Measurements from ENCODE around the gene TNK1.
"Not testable (repeated sequence)": the region's sequence is repeated elsewhere in the genome, so short reads cannot be mapped to it uniquely, and the experiment has no call there.

The TNK1 gene

DNA sequence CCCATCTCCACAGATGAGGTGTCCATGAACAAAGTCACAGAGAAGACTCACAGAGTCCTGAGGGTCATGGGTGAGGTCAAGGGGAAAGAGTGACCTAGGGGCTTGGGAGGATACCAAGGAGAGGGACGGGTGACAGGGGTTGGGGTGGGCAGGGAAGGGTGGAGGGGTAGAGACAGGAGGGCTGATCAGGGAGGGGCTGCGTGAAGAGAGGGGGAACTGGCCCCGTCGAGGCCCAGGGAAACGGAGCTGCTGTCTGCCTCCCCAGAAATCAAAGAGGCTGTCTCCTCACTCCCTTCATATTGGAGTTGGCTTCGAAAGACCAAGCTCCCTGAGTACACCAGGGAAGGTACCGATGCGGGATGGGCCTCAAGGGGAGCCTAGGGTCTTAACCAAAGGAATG is 25.3 kb upstream of the TNK1 start:
- no peak for DNase-seq

DNA sequence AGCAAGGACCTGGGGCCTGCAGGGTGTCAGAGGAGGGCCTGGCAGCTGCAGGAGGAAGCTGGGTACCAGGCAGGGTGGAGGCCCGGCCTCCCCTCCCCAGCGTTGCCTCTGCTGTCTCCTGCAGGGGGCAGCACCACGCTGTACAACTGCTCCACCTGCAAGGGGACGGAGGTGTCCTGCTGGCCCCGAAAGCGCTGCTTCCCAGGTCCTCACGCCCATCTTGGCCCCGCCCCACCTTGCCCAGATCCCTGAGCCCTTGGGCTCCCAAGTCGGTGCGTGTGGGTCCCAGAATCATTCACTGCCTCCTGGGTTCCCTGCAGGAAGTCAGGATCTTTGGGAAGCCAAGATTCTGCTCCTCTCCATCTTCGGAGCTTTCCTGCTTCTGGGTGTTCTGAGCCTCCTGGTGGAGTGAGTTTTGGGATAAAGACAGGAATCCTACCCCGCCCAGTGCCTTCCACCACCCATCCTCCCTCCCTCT is 24.8 kb upstream of the TNK1 start:
- peak; percentile 90 for DNase-seq

DNA sequence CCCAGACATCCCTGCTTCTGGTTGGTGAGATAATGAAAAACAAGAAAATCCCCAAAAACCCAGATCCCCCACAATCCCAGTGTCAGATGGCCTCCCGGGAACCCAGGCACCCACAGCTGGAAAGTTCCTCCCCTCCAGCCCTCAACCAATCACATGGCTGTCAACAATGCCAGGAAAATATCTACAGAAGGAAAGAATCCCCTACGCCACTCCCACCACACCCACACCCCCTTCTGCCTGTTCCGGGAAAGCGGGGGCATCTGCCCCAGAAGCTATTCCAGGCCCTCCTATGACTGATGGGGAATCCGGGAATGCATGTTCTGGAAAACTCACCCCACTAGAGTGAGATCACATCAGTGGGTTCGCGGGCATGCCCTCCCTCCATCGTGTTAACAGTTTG is 24.1 kb upstream of the TNK1 start:
- DNase-seq: no peak

DNA sequence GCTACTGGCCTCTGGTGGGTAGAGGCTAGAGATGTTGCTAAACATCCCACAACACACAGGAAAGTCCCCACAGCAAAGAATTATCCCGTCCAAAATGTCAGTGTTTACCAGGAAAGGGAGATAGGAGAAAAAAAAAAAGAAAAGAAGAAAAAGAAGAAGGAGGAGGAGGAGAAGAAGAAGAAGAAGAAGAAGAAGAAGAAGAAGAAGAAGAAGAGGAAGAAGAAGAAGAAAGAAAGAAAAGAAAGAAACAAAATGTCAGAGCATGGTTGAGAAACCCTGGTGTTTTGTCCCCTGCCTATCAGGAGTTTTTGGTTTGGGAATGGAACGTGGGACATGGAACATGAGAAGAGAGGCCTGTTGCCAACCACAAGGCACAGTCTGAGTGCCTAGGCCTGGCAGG is 23.5 kb upstream of the TNK1 start:
- no peak for DNase-seq

DNA sequence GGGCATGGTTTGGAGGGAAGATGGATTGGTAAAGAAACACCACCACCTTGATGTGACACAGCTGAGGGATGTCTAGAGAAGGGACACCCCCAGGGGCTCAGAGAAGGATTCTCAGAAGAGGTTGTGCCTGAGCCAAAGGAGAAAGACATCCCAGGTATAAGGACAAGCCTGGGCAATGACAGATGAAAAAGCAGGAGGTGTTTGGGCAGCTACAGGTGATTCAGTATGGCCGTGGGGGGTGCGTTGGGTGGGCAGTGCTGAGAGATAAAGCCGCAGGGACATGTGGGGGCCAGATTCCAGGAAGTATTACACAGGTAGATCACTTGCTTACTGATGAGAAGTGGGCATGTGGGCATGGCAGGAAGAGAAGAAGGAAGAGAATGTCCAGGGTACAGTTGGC is 19.0 kb upstream of the TNK1 start:
- no peak for DNase-seq

DNA sequence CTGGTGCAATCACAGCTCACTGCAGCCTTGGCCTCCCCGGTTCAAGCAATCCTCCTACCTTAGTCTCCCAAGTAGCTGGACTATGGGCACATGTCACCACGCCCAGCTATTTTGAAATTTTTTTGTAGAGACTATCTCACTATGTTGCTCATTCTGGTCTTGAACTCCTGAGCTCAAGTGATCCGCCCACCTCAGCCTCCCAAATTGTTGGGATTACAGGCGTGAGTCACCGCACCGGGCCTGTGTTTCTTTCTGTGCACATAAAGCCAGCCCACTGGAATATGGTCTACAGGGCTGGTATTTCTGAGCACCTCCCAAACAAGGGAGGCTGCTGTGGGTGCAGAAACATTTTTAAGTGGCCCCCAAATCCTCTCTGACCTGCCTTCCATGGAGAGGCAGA is 17.6 kb upstream of the TNK1 start:
- DNase-seq: no peak

DNA sequence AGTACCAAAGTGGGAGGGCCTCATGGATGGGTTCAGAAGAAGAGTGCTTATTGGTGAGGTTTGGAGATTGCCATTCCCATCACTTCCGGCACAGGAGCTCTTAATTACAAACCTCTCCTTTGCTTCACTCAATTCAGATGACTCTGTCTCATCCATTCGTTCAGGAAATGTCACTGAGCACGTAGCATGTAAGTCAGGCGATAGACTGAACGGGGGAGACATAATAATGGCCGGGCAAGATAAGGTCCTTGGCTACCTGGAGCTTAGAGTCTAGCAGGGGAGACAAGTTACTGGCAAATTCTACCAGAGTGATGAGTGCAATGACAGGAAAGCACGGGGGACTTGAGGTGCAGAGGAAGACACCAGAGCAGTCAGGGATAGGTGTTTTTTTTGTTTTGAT is 14.9 kb upstream of the TNK1 start:
- not testable (repeated sequence) for DNase-seq

DNA sequence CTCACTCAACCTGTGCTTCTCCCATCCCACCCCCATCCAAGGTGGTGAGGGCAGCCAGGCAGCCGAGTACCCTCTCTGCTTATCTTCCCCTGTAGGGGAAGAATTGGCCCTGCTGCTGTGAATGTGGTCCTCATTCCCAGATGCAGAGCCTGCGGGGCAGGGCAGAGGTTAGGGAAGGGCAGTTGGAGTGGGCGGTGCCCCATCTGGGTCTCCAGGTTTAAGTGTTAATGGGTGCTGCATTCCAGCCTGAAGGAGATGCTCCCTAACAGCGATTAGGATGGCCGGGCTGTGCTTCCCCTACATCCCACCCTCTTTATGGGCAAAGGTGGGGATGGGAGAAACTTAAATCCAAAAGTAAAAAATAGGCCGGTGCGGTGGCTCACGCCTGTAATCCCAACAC is 13.8 kb upstream of the TNK1 start:
- no peak for DNase-seq

DNA sequence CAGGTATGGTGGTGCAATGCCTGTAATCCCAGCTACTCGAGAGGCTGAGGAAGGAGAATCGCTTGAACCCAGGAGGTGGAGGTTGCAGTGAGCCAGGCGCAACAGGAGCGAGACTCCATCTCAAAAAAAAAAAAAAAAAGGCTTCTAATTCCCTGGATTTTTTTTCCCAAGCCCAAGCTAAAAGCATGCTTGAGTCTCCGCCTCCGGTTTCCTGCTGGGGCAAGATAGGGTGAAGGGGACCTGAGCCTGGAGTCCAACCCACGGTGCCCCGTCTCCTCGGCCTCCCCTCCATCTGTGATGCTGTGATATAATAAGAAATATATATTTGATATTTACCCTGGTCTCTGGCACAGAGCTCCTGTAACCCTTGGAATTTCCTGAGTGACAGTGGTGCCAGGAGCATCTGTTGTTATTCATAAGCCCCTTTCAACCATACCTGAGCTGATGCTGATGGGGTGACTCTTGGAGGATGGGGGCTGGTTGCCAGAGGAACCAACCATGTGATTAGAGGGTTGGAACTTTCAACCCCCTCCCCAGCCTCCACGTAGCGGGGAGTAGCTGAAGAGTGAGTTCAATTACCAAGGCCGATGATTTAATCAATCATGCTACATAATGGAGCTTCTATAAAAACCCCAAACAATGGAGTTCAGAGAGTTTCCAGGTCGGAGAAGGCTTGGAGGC is 12.8 kb upstream of the TNK1 start:
- no peak for DNase-seq

DNA sequence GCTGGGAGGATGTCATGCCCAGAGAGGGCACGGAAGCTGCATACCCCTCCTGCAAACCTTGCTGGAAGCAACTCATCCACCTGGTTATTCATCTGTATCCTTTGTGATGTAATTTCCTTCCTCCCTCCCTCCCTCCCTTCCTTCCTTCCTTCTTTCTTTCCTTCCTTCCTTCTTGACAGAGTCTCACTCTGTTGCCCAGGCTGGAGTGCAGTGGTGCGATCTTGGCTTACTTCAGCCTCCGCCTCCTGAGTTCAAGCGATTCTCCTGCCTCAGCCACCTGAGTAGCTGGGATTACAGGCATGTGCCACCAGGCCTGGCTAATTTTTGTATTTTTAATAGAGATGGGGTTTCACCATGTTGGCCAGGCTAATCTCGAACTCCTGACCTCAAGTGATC is 12.3 kb upstream of the TNK1 start:
- not testable (repeated sequence) for DNase-seq

DNA sequence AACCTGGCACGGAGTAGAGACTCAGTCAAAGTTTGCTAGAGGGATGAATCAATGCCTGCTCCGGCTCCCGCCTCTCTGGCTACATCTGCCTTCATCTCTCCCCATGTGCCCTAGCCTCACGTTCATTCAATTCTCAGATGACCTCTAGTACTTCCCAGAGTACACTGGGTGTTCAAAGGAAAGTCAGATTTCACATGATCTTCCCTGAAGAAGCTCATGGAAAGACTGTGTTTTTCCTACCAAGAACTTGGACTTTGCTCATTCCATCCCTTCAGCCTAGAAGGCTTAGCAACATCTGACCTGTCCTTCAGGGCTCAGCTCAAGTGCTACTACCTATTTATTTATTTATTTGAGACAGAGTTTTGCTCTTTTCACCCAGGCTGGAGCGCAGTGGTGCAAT is 11.1 kb upstream of the TNK1 start:
- DNase-seq: no peak

DNA sequence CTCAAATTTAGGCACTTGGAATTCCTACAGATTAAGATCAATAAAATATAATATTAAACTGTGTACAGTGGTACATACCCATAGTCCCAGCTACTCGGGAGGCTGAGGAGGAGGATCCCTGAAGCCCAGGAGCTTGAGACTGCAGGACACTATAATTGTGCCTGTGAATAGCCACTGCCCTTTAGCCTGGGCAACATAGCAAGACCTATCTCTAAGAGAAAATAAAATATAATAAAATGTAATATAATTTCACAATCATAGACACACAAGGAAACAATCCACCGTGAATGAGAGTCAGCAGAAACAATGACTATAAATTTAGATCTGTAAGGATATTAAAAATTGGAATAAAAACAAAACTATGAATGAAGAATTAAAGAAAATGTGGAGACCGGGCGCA is 10.0 kb upstream of the TNK1 start:
- DNase-seq: no peak

DNA sequence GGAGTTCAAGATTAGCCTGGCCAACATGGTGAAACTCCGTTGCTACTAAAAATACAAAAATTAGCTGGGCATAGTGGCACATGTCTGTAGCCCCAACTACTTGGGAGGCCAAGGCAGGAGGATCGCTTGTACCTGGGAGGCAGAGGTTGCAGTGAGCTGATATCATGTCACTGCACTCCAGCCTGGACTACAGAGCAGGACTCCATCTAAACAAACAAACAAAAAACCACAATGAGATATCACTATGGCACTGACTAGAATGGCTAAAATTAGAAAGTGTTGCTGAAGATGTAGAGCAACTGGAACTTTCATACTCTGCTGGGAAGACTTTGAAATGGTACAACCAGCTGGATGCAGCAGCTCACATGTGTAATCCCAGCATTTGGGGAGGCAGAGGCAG is 6.5 kb upstream of the TNK1 start:
- no peak for DNase-seq

DNA sequence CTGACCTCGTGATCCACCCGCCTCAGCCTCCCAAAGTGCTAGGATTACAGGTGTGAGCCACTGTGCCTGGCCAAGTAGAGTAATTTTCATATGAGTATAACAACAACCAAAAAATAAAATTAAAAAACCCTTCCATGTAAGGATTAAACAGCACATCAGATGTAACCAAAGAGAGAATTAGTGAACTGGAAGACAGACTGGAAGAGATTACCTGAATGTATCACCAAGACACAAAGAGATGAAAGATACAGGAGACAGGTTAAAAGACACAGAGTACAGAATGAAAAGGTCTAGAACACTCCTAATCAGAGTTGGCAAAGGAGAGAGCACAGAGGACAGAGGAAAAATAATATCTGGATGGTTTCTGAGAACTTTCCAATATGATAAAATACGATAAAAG is 1.8 kb upstream of the TNK1 start:
- no peak for DNase-seq

DNA sequence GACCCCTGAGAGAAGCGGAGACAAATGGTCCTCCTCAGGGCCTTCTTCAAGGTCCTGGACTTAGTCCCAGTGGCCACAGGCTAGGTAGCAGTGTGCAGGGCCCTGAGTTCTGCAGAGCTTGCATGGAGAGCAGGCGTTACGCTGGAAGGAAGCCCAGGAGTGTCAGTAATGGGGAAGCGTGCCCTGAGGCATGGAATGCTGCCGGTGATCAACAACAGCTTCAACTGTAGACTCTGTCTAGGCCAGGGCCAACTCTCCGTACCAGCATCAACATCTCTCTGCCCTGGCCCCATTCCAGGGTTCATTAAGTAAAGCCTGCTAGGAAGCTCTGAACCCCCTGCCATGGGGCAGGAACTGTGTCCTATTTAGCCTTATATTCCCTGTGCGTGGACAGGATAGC is 568 bp upstream of the TNK1 start:
- DNase-seq: no peak

DNA sequence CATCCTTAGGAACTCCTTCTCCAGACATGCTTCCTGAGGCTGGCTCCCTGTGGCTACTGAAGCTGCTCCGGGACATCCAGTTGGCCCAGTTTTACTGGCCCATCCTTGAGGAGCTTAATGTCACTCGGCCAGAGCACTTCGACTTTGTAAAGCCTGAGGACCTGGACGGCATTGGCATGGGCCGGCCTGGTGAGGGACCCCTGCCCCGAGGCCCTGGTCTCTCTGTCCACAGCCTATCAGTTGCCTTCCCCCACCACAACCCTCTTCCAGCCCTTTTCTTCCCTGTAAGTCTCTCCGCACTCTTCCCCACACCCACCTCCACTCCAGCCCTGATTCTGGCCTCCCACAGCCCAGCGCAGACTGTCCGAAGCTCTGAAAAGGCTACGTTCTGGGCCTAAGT is 2.0 kb downstream of the TNK1 start:
- no peak for DNase-seq

DNA sequence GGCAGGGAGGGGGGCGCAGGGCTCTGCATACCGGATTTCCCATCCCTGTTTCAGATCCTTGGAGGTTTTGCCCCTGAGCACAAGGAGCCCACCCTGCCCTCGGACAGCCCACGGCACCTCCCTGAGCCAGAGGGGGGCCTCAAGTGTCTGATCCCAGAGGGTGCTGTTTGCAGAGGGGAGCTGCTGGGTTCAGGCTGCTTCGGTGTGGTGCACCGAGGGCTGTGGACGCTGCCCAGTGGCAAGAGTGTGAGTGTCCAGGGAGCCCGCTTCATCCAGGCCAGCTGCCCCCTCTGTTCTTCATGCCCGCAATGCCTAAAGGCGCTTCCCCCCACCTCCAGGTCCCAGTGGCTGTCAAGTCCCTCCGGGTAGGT is 2.5 kb downstream of the TNK1 start:
- no peak for DNase-seq

DNA sequence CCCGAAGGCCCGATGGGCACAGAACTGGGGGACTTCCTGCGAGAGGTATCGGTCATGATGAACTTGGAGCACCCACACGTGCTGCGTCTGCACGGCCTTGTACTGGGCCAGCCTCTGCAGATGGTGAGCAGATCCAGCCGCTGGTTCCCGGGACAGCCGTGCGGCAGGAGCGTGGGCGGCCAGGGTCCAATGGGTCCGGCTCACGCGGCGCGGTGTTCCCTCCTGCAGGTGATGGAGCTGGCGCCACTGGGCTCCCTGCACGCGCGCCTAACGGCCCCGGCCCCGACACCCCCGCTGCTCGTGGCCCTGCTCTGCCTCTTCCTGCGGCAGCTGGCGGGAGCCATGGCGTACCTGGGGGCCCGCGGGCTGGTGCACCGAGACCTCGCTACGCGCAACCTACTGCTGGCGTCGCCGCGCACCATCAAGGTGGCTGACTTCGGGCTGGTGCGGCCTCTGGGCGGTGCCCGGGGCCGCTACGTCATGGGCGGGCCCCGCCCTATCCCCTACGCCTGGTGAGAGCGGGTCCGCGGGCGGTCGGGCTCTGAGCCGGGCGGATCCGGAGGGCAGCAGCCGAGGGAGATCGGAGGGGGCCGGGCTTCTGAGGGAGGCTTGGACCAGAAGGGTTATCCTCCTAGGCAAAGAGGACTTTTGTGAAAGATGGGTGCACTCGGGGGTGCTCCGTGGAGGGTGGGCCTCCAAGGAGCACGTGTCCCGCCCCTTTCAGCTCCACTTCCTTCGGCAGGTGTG is 3.0 kb downstream of the TNK1 start:
- no peak for DNase-seq

DNA sequence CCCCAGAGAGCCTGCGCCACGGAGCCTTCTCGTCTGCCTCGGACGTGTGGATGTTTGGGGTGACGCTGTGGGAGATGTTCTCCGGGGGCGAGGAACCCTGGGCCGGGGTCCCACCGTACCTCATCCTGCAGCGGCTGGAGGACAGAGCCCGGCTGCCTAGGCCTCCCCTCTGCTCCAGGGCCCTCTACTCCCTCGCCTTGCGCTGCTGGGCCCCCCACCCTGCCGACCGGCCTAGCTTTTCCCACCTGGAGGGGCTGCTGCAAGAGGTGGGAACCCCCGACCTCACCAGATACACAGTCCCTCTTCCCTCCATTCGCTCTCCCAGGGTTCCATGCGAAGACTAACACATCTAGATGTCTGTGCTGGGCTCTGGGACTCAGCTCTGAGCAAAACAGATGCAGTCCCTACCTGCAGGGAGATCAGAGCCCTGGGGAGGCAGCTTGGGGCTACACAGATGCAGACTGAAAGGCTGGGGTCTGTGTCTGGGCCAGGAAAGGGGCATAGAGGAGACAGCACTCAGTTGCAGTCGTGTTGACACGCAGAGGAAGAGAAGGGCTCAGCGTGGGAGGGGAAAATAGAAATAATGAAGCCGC is 3.7 kb downstream of the TNK1 start:
- DNase-seq: no peak

DNA sequence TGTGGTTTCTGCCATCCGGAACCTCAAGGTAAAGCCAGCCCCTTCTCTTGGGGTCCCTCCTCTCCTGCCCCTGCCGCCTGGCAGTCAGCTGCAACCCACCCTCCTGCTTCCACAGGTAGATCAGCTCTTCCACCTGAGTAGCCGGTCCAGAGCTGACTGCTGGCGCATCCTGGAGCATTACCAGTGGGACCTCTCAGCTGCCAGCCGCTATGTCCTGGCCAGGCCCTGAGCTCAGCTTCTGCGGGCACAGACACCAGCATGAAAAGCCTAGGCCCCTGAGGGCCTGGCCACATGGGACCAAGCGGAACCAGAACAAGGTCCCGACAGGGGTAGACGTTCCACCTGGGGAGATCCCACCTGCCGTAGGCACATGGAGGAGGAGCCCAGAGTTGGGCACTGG is 8.0 kb downstream of the TNK1 start:
- no peak for DNase-seq

DNA sequence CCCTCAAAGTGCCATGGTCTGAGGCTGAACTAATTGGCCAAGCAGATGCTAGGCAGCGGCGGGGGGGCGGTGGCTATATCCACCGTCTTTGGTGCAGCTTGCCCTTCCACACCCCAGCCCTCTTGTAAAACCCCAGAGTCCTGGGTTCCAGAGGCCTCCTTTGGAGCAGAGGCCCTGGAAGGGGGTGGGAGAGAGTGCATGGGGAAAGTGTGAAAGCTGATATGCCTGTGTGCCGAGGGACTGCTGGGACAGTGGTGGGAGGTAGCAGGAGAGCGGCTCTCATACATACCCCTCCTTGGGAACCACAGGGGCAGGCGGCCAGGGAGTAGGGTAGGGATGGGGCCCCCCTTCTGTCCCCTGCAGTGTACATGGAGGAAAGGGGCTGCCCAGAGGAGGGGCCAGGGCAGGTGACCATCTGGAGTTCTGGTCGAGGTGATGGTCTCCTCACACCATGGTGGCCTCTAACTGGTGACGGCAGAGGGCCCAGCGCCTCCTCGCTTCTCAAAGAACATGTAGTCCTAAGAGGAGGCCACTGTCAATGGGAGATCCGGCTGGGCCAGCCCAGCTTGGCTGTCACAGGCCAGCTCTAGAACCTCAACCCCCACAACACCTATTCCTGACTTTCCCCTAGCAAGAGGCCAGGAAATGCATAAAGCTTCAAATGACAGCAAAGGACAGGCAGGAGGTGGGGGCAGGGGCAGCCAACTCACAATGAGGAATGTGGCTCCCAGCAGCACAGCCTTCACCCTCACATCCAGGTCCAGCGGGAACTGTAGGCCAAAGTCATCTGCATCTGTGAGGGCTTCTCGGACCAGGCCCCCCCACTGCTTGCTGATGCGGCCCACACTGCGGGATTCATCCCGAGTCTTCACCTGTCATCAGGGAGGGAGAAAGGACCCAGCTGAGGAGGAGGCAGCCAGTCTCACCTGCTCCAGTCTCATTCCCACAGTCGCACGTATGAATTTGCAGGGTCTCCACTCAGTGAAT is 9.3 kb downstream of the TNK1 start:
- no peak for DNase-seq

DNA sequence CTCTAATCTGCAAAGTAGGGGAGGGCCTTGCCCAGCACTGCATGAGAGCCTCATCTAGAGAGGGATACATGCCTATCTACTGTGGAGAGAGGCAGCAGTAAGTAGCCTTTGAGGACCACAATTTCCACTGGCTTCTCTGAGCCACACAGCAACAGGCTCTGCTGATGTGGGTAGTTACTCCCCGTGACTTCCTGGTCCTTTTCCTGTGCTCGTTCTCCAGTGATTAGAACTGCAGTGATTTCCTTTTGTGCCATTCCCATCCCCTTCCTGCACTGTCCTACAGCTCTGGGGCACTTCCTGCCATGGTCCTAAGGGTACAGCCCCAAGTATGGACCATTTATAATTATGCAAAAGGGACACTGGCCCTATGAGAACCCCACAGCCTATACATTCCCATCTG is 10.4 kb downstream of the TNK1 start:
- DNase-seq: no peak
